ENCODE measurements around the gene CEACAM7.

CEACAM7 gene

DNA sequence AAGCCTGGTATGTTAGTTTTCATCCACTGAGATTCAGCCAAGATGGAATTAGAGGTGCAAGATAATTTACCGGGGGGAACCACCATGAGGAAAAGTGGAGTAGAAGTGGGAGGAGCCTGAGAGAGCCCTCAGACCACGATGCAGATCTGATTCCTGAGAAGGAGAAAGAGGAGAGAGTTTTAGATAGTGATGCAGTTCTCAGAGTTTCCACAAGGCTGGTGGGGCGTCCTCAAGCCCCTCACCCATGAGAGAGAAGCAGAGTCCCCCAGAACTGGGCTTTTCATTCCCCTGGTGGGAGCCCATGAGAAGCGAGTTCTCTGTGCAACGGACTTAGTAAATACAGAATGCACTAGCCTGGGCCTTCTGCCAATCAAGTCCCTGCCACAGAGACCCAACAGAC, 38.4 kb upstream of the CEACAM7 start:
- no peak for DNase-seq (ENCODE audit: low spot score)
- Histone ChIP-seq H3K4me1 (ENCODE audit: control insufficient read depth in 2 of 2, insufficient read depth in 1 of 2, low read depth in 1 of 2, low read length in 2 of 2) (no peaks in the 10 kb centered on the region), H3K9ac (ENCODE audit: low read depth, low read length, poor library complexity) (no peak overlapping the region), H2BK5ac (ENCODE audit: low read length) (no peak overlapping the region), H3K36me3 (replicated peaks in 1 of 2; ENCODE audit: control insufficient read depth in 2 of 2, insufficient read depth in 2 of 2, low read length in 2 of 2) (no peaks in the 10 kb centered on the region), H3K27ac (replicated peaks; ENCODE audit: low read length) (no peak overlapping the region), H3K18ac (ENCODE audit: low read length) (no peak overlapping the region), H2BK15ac (ENCODE audit: low read length) (no peak overlapping the region), H3K14ac (ENCODE audit: low read length) (no peak overlapping the region), H3K4ac (ENCODE audit: low read length) (no peak overlapping the region), H3K4me3 (ENCODE audit: low read length in 2 of 2) (no peak overlapping the region), H4K91ac (ENCODE audit: low read depth, low read length, poor library complexity) (no peak overlapping the region), H3K4me2 (ENCODE audit: insufficient read depth, low read length, poor library complexity, severe bottlenecking) (no peak overlapping the region), H2AK5ac (ENCODE audit: low read depth, low read length) (no peak overlapping the region), H3K27me3 (ENCODE audit: control insufficient read depth in 3 of 3, insufficient read depth in 3 of 3, low read depth in 1 of 3, low read length in 3 of 3) (peaks cover 0 to 6% (median 0%) of the 10 kb centered on the region in 3 experiments), H2AFZ (ENCODE audit: low read length) (no peak overlapping the region), H3K9me3 (replicated peaks in 1 of 2; ENCODE audit: control insufficient read depth in 2 of 2, insufficient read depth in 1 of 2, low read depth in 1 of 2, low read length in 2 of 2) (peaks cover 0 to 4% of the 10 kb centered on the region in 2 donors), H3K79me1 (ENCODE audit: low read depth, low read length) (no peaks in the 10 kb centered on the region), H2BK120ac (ENCODE audit: low read depth, low read length) (no peak overlapping the region), H3K23ac (ENCODE audit: low read depth, low read length, poor library complexity) (no peak overlapping the region), H2BK12ac (ENCODE audit: low read length) (no peak overlapping the region), H4K8ac (ENCODE audit: low read depth, low read length) (no peak overlapping the region)
- no CpG with 5 or more reads among the region's 5 CpGs for WGBS, 2 donors (ENCODE audit: extremely low coverage in 2 of 2, insufficient read length in 2 of 2, insufficient replicate concordance in 1 of 2)

DNA sequence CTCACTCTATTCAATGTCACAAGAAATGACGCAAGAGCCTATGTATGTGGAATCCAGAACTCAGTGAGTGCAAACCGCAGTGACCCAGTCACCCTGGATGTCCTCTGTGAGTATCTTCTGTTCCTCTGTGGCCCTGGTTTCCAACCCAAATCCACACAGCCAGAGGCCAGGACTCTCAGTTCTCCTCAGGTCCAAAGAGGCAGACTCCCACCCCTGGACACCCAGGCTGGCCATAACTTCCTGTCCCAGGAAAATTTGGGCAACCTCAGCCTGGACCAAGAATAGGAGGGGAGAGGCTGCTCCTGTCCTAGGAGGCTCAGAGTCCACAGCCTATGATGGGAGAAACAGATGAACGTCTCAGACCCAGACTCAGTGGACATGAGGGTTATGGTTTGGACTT, 32.0 kb upstream of the CEACAM7 start:
- no peak overlapping the region for H3K27ac ChIP-seq (replicated peaks; ENCODE audit: low read length)
- no CpG with 5 or more reads among the region's 3 CpGs for WGBS, 2 donors (ENCODE audit: extremely low coverage in 2 of 2, insufficient read length in 2 of 2, insufficient replicate concordance in 1 of 2)
- no peak overlapping the region for H2AK5ac ChIP-seq (ENCODE audit: low read depth, low read length)
- no peak overlapping the region for H2BK15ac ChIP-seq (ENCODE audit: low read length)
- no peaks in the 10 kb centered on the region for H3K4me1 ChIP-seq (ENCODE audit: control insufficient read depth in 2 of 2, insufficient read depth in 1 of 2, low read depth in 1 of 2, low read length in 2 of 2)
- H3K4me3 ChIP-seq (ENCODE audit: low read length in 2 of 2) = no peak overlapping the region
- no peak overlapping the region for H3K9ac ChIP-seq (ENCODE audit: low read depth, low read length, poor library complexity)
- no peak overlapping the region for H2AFZ ChIP-seq (ENCODE audit: low read length)
- no peaks in the 10 kb centered on the region for H3K79me1 ChIP-seq (ENCODE audit: low read depth, low read length)
- DNase-seq (ENCODE audit: low spot score) = no peak
- no peak overlapping the region for H3K14ac ChIP-seq (ENCODE audit: low read length)
- no peaks in the 10 kb centered on the region for H3K36me3 ChIP-seq (replicated peaks in 1 of 2; ENCODE audit: control insufficient read depth in 2 of 2, insufficient read depth in 2 of 2, low read length in 2 of 2)
- H3K27me3 ChIP-seq (ENCODE audit: control insufficient read depth in 3 of 3, insufficient read depth in 3 of 3, low read depth in 1 of 3, low read length in 3 of 3) = peaks cover 0 to 26% (median 0%) of the 10 kb centered on the region in 3 experiments
- no peak overlapping the region for H2BK5ac ChIP-seq (ENCODE audit: low read length)
- H3K18ac ChIP-seq (ENCODE audit: low read length) = no peak overlapping the region
- no peak overlapping the region for H3K4me2 ChIP-seq (ENCODE audit: insufficient read depth, low read length, poor library complexity, severe bottlenecking)
- no peak overlapping the region for H3K4ac ChIP-seq (ENCODE audit: low read length)
- H3K9me3 ChIP-seq (replicated peaks in 1 of 2; ENCODE audit: control insufficient read depth in 2 of 2, insufficient read depth in 1 of 2, low read depth in 1 of 2, low read length in 2 of 2) = peaks cover 0 to 28% of the 10 kb centered on the region in 2 donors
- H4K91ac ChIP-seq (ENCODE audit: low read depth, low read length, poor library complexity) = no peak overlapping the region
- no peak overlapping the region for H2BK12ac ChIP-seq (ENCODE audit: low read length)
- H3K23ac ChIP-seq (ENCODE audit: low read depth, low read length, poor library complexity) = no peak overlapping the region
- no peak overlapping the region for H2BK120ac ChIP-seq (ENCODE audit: low read depth, low read length)
- no peak overlapping the region for H4K8ac ChIP-seq (ENCODE audit: low read depth, low read length)

DNA sequence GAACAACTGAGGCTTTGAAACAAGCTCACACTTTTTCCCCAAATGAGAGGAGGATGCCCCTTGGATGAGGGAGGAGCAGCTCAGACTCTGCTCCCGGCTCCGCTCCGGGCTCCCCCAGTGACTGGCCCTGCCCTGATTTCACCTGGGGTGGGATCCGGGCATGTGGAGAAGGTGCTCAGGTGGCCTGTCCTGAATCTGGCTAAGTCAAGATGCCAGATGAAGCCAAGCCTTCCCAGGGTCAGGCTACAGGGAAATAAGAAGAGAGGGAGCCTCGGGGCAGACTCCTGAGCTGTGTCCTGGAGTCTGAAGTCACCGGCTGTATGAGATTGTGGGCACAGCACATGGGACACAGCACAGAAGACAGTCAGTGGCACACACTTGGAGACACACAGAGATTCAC, 30.7 kb upstream of the CEACAM7 start:
- no peak overlapping the region for H4K91ac ChIP-seq (ENCODE audit: low read depth, low read length, poor library complexity)
- no peak overlapping the region for H2AFZ ChIP-seq (ENCODE audit: low read length)
- H3K27ac ChIP-seq (replicated peaks; ENCODE audit: low read length) = no peak overlapping the region
- no peak overlapping the region for H3K18ac ChIP-seq (ENCODE audit: low read length)
- H3K4ac ChIP-seq (ENCODE audit: low read length) = no peak overlapping the region
- DNase-seq (ENCODE audit: low spot score) = no peak
- H2BK5ac ChIP-seq (ENCODE audit: low read length) = no peak overlapping the region
- H3K79me1 ChIP-seq (ENCODE audit: low read depth, low read length) = no peaks in the 10 kb centered on the region
- no peaks in the 10 kb centered on the region for H3K4me1 ChIP-seq (ENCODE audit: control insufficient read depth in 2 of 2, insufficient read depth in 1 of 2, low read depth in 1 of 2, low read length in 2 of 2)
- no peak overlapping the region for H3K14ac ChIP-seq (ENCODE audit: low read length)
- H3K9me3 ChIP-seq (replicated peaks in 1 of 2; ENCODE audit: control insufficient read depth in 2 of 2, insufficient read depth in 1 of 2, low read depth in 1 of 2, low read length in 2 of 2) = peaks cover 0 to 32% of the 10 kb centered on the region in 2 donors
- no peak overlapping the region for H2BK15ac ChIP-seq (ENCODE audit: low read length)
- H3K23ac ChIP-seq (ENCODE audit: low read depth, low read length, poor library complexity) = no peak overlapping the region
- H2AK5ac ChIP-seq (ENCODE audit: low read depth, low read length) = no peak overlapping the region
- no peaks in the 10 kb centered on the region for H3K36me3 ChIP-seq (replicated peaks in 1 of 2; ENCODE audit: control insufficient read depth in 2 of 2, insufficient read depth in 2 of 2, low read length in 2 of 2)
- H3K27me3 ChIP-seq (ENCODE audit: control insufficient read depth in 3 of 3, insufficient read depth in 3 of 3, low read depth in 1 of 3, low read length in 3 of 3) = peaks cover 0 to 35% (median 0%) of the 10 kb centered on the region in 3 experiments
- H4K8ac ChIP-seq (ENCODE audit: low read depth, low read length) = no peak overlapping the region
- no peak overlapping the region for H3K4me2 ChIP-seq (ENCODE audit: insufficient read depth, low read length, poor library complexity, severe bottlenecking)
- H3K9ac ChIP-seq (ENCODE audit: low read depth, low read length, poor library complexity) = no peak overlapping the region
- no CpG with 5 or more reads among the region's 6 CpGs for WGBS, 2 donors (ENCODE audit: extremely low coverage in 2 of 2, insufficient read length in 2 of 2, insufficient replicate concordance in 1 of 2)
- H2BK120ac ChIP-seq (ENCODE audit: low read depth, low read length) = no peak overlapping the region
- no peak overlapping the region for H3K4me3 ChIP-seq (ENCODE audit: low read length in 2 of 2)
- H2BK12ac ChIP-seq (ENCODE audit: low read length) = no peak overlapping the region

DNA sequence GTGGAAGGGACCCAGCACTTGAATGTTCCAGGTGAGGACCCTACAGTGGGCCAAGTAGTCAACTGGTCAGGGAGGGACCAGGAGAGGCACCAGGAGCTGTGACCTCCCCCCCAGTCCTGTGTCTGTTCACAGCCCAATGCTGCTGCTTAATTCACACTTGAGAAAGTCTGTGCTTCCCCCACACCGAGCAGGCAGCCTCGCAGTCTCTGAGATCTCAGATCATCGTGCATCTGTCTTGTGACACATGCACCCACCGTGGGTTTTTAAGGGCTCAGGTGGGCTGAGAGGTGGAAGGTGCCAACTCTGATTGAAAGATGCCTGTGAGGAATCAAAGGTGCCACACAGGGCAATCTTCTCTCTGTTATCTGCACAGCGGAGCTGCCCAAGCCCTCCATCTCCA, 26.5 kb upstream of the CEACAM7 start:
- WGBS, 2 donors (ENCODE audit: extremely low coverage in 2 of 2, insufficient read length in 2 of 2, insufficient replicate concordance in 1 of 2) = no CpG with 5 or more reads among the region's 5 CpGs
- H4K8ac ChIP-seq (ENCODE audit: low read depth, low read length) = no peak overlapping the region
- peaks cover 0 to 69% (median 0%) of the 10 kb centered on the region in 3 experiments for H3K27me3 ChIP-seq (ENCODE audit: control insufficient read depth in 3 of 3, insufficient read depth in 3 of 3, low read depth in 1 of 3, low read length in 3 of 3)
- H4K91ac ChIP-seq (ENCODE audit: low read depth, low read length, poor library complexity) = no peak overlapping the region
- no peak overlapping the region for H3K27ac ChIP-seq (replicated peaks; ENCODE audit: low read length)
- H3K9ac ChIP-seq (ENCODE audit: low read depth, low read length, poor library complexity) = peak overlapping the region; percentile 13
- H3K9me3 ChIP-seq (replicated peaks in 1 of 2; ENCODE audit: control insufficient read depth in 2 of 2, insufficient read depth in 1 of 2, low read depth in 1 of 2, low read length in 2 of 2) = peaks cover 0 to 28% of the 10 kb centered on the region in 2 donors
- no peak overlapping the region for H2BK12ac ChIP-seq (ENCODE audit: low read length)
- no peak overlapping the region for H3K18ac ChIP-seq (ENCODE audit: low read length)
- H3K4me1 ChIP-seq (ENCODE audit: control insufficient read depth in 2 of 2, insufficient read depth in 1 of 2, low read depth in 1 of 2, low read length in 2 of 2) = no peaks in the 10 kb centered on the region
- no peak overlapping the region for H2BK5ac ChIP-seq (ENCODE audit: low read length)
- no peak overlapping the region for H3K4me3 ChIP-seq (ENCODE audit: low read length in 2 of 2)
- H3K79me1 ChIP-seq (ENCODE audit: low read depth, low read length) = no peaks in the 10 kb centered on the region
- no peak overlapping the region for H3K4ac ChIP-seq (ENCODE audit: low read length)
- no peak overlapping the region for H3K23ac ChIP-seq (ENCODE audit: low read depth, low read length, poor library complexity)
- no peak for DNase-seq (ENCODE audit: low spot score)
- no peak overlapping the region for H2AK5ac ChIP-seq (ENCODE audit: low read depth, low read length)
- H2BK120ac ChIP-seq (ENCODE audit: low read depth, low read length) = no peak overlapping the region
- H2AFZ ChIP-seq (ENCODE audit: low read length) = no peak overlapping the region
- H2BK15ac ChIP-seq (ENCODE audit: low read length) = no peak overlapping the region
- no peaks in the 10 kb centered on the region for H3K36me3 ChIP-seq (replicated peaks in 1 of 2; ENCODE audit: control insufficient read depth in 2 of 2, insufficient read depth in 2 of 2, low read length in 2 of 2)
- no peak overlapping the region for H3K14ac ChIP-seq (ENCODE audit: low read length)
- no peak overlapping the region for H3K4me2 ChIP-seq (ENCODE audit: insufficient read depth, low read length, poor library complexity, severe bottlenecking)

Measured in neuronal stem cell (in vitro differentiated cells).